GM03348 (cell line): Measurements from ENCODE around the gene RNU7-1.

ENCODE experiments used
- DNase-seq: peaks from one replicate; pipeline ENCODE4 v3.0.0; 2012; ENCODE audit warnings: low spot score

Gene RNU7-1

DNA sequence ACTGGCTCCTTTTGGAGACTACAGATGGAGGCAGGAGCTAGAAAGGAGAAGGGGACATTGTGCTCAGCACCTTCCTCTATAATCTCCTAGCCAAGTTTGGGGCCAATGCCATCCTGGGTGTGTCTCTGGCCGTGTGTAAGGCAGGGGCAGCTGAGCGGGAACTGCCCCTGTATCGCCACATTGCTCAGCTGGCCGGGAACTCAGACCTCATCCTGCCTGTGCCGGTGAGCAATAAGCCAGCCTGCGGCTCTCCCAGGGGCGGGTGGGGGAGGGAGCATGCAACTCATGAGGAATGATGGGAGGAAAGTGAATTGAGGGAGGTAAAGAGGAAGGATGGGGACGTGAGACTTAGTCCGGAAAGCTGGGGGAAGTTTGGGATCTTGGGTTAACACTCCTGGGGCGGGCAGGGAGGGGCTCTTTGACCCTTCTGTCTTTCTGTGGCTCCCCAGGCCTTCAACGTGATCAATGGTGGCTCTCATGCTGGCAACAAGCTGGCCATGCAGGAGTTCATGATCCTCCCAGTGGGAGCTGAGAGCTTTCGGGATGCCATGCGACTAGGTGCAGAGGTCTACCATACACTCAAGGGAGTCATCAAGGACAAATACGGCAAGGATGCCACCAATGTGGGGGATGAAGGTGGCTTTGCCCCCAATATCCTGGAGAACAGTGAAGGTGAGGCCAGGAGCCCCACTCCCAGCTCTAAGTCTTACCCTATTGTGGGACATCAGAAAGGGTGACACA, 26.0 kb upstream of the RNU7-1 start:
- no peak for DNase-seq

DNA sequence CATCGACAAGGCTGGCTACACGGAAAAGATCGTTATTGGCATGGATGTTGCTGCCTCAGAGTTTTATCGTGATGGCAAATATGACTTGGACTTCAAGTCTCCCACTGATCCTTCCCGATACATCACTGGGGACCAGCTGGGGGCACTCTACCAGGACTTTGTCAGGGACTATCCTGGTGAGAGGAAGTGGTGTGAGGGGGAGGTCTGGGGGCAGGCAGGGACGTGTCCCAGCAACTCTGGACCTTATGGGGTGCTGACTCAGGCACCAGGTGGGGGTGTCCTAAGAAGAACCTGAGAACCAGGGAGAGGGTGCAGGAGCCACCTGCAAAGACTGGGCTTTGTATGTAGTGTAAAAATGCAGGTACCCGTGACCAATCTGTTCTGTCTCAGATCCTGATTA, 24.0 kb upstream of the RNU7-1 start:
- no peak for DNase-seq

DNA sequence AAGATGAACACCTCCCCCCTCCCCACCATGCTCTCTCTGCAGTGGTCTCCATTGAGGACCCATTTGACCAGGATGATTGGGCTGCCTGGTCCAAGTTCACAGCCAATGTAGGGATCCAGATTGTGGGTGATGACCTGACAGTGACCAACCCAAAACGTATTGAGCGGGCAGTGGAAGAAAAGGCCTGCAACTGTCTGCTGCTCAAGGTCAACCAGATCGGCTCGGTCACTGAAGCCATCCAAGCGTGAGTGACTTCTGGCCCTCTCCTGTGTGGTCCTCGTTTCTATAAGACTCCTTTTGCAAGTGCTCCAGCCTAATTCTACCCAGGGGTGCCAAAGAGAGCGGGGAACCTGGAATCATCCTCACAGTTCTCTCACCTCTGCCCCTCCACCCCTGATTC, 22.1 kb upstream of the RNU7-1 start:
- DNase-seq, result no peak

DNA sequence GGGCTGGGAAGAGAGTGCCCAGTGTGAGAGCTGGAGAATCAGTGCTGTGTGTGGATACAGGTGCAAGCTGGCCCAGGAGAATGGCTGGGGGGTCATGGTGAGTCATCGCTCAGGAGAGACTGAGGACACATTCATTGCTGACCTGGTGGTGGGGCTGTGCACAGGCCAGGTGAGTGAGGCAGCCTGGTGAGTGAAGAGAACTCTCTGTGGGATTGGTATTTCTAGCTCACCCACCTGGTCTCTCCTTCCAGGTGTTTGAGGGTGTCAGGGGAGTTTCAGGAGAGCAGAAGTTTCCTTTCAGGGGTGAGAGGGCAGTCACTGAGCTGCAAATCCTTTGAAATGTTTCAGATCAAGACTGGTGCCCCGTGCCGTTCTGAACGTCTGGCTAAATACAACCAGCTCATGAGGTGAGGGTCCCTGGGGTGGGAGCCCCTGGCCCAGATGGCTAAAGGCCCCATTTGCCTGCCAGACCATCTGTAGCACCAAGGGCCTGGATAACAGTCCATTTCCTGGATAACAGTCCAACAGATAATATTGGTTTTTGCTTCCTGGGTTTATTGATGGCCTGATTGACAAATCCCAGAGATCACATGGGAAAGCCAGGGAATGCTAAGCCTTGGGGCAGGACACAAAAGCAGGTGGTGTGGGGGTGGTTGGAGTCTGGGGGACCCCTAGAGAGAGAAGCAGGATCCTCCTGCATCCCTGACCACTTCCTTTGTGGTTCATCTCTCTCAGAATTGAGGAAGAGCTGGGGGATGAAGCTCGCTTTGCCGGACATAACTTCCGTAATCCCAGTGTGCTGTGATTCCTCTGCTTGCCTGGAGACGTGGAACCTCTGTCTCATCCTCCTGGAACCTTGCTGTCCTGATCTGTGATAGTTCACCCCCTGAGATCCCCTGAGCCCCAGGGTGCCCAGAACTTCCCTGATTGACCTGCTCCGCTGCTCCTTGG, 21.3 kb upstream of the RNU7-1 start:
- no peak for DNase-seq

DNA sequence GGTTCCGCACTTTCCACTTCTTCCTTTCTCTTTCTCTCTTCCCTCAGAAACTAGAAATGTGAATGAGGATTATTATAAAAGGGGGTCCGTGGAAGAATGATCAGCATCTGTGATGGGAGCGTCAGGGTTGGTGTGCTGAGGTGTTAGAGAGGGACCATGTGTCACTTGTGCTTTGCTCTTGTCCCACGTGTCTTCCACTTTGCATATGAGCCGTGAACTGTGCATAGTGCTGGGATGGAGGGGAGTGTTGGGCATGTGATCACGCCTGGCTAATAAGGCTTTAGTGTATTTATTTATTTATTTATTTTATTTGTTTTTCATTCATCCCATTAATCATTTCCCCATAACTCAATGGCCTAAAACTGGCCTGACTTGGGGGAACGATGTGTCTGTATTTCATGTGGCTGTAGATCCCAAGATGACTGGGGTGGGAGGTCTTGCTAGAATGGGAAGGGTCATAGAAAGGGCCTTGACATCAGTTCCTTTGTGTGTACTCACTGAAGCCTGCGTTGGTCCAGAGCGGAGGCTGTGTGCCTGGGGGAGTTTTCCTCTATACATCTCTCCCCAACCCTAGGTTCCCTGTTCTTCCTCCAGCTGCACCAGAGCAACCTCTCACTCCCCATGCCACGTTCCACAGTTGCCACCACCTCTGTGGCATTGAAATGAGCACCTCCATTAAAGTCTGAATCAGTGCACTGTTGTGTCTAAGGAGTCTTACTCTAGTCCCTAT, 20.4 kb upstream of the RNU7-1 start:
- no peak for DNase-seq

DNA sequence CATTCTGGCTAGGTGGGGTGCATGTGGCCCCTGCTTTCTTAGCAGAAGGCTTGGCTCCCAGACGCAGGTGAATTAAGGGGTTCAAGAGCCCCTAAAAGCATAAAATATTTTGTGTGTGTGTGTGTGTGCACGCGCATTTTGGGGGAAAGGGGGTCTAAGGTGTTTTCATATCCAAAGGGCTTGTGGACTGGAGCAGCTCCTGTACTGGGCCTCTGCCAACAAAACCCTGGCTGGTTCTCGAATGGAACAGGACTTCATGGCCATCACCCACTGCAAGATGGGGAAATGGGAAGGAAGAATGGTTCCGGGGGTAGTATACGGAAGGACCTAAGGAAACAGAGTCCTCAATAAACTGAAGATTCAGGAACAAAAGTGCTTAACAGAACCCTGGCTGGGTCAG, 19.8 kb upstream of the RNU7-1 start:
- no peak for DNase-seq

DNA sequence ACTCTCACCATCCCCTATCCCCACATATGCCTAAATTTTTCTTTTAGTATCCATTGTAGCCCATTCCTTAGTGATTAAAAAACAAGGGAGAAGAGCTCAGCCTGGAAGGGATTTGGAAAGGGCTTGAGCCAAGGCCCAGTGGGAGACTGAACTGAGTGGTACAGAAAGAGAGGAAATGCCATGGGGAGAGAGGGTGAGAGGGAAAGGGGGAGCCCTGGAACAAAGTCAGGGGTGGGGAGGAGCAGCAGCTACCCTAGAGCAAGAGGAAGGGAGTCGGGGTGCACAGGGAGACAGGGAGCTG, 18.4 kb upstream of the RNU7-1 start:
- DNase-seq, result no peak

DNA sequence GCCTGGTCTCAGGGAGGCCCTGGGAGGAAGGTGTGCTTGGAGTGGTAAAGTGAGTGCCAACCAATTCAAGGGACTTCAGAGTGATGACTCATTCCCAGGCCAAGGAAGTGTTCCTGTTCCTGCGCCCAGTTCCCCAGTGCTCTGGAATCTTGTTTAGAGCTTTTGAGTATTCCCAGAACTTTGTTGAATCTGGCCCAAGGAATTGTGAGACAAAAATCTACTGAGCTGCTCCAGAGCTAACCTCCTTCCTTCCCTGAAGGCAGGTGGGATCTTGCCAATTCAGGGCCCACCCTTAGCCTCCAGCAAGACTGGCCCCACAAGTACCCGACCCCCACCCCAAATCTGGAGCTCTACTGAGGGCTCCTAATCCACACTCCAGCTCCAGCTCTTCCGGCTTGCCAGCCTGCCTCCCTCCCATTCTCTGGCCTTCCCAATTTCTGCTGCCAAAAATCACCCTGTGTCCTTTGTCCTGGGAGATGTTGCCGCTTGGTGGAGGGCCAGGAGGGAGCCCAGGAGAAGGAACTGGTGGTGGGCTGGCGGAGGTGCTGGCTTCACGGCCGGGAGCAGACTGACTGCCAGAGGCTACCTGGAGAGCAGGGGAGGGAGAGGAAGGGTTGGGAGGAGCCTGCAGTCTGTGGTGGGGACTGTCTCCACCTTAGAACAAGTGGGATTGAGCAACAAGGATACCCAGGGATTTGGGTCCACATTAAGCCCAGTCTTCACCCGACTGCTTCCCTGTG, 17.9 kb upstream of the RNU7-1 start:
- DNase-seq, result peak; percentile 76

DNA sequence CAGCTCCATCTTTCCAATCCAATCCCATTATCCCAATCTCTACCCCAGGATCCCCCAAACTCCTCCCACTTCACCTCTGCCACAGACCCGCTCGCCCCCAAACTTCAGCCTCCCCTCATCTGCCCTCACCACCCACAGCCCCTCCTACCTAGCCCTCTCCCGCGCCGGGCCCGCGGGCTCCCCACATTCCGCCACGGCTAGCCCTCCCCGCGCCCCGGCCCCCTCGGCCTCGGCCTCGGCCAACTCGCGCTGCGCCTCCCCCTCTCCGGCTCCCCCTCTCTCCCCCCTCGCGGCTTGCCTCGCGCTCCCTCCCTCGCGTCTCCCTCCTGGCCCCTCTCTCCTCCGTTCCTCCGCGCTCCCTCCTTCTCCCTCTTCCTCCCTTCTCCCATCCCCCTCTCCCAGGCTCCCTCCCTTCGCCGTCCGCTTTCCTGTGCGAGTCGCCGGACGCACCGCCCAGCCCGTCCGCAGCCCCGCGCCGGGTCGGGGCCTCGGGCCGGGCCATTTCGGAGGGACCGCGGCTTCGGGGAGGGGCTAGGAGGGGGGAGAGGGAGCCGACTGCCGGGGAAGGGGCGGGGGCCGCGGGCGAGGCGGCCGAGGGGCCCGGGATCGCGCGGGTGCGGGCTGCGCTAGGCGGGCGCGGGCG, 16.1 kb upstream of the RNU7-1 start, which contains the start of gene ATN1:
ATN1 (plus strand) TSS at position 581 of the 643 bp plus-strand sequence. CDS start 6,043 bp downstream, outside the sequence.
- DNase-seq, result peak; percentile 86

DNA sequence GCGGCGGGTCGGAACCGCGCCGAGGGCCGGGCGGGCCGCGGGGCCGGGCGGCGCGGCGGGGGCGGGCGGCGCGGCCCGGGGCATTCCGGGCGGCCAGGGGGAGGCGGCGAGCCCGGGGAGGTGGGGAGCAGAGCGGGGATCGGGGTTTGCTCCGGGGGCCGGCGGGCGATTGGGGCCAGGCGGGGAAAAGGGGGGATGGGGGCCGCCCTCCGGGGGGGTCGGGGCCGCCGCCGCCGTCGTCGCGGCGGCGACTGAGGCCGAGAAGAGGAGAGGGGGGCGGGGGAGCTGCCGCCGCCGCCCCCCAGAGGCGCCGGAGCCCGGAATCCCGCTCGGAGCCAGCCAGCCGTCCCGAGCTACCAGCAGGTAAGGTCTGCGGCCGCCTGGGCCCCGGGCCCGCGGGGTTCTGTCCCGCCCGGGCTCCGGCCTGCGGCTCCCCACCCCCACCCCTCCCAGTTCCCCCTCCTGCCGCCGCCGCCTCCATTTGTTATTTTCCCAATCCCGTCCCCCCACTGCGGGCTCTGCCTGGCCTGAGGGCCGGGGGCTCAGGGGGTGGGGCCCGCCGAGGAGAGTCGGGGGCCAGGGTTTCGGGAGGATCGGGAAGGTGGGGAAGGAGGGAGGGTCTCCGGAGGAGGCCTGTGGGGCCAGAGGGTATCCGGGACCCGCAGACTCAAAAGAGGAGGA, 15.5 kb upstream of the RNU7-1 start:
- peak; percentile 59 for DNase-seq

DNA sequence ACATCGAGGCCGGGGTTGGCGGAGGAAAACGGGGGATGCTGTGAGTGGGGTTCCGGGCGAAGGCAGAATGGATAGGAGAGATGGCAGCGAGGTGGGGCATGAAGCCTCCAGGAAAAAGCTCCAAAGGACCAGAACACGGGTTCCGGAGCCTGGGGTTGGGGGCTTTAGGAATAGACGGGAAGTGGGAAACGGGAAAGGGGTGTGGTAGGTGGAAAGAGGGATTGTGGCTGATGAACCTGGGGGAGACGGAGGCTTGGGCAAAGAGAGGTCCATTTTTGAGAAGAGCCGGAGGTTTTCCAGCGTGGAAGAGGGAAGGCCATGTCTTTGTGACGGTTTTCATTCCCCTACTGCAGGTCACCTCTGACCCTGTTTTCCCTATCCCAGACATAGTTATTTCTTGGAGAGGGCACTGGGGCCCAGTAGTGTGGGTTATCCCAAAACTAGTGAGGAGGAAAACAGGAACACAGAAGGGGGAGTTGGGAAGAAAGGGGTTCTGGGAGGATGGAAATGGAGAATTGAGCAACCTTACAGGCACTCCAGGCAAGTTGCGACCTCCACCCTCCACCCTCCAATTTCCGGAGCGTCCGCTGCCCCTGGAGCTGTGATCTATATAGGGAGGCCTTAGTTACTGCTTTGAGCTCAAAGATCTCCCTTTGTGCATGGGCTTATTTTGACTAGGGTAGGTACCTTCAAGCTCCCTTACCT, 14.8 kb upstream of the RNU7-1 start:
- DNase-seq, result peak; percentile 8

DNA sequence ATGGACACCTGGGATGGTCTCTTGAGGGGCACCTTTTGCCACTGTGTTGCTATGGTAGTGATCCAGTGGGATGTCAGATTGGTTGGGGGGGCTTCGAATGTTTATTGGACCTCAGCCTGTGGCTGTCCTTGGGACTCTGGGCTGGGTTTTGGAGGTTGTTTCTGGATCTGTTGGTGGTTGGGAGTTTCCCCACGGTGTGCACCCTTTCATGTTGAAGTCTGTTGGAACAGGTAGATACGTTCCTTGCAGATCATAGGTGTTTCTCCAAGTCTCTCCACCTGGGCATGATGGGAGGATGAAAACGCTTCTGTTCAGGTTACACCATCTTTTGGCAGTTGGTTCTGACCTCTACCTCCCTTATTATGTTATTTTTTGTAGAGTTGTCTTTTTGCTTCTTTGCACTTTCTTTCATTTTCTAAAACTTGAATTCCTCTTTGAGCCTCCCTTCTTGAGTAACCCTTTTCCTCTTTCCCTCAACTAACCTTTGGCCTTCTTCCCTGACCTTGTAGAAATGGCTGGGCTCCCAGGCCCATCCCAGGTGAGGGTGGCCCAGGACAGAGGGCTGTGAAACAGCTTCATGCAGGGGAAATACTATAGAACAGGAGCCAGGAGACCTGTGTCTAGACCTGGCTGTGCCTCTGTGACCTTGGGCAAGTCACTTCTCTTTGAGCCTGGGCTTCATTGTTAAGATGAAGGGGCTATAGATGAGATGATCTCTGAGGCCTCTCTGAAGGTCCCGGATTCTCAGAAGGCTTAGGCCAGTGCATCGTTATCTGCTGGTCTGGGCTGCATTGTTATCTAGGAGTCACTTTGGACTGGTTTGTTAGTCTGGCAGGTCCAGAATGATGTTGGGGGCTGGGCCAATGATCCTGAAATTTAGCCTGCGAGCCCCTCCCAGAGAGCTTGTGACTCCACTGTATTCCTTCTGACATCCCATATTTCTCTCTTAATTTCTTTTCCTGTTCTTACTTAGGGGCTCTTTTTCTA, 13.9 kb upstream of the RNU7-1 start:
- DNase-seq, result no peak

DNA sequence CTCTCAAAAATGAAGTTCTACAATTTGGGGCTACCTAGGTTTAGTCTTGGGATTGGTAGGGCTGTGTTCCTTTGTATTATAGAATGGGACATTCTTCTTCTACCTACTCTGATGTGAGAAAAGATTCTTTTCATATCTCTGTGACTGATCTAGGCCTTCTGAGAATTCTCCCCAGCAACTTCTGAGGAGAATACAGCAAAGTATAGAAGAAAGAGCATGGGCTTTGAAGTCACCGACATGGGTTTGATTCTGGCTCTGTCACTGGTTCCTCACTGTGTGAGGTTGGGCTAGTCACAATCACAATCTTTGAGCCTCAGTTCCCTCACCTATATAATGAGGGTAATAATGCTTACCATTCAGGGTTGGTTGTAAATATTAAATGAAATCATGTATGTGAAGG, 10.8 kb upstream of the RNU7-1 start:
- no peak for DNase-seq

DNA sequence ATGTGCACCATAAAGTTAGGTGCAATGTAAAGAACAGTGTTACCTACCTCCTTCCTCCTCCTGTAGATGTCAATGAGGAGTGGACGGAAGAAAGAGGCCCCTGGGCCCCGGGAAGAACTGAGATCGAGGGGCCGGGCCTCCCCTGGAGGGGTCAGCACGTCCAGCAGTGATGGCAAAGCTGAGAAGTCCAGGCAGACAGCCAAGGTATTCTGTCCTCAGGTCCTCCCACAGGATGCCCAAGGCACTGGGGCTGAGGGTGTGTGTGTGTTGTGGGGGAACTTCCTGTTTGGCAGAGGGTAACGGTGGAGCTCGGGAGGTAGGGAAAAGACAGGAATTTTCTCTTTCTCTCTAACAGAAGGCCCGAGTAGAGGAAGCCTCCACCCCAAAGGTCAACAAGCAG, 9.5 kb upstream of the RNU7-1 start:
- no peak for DNase-seq

DNA sequence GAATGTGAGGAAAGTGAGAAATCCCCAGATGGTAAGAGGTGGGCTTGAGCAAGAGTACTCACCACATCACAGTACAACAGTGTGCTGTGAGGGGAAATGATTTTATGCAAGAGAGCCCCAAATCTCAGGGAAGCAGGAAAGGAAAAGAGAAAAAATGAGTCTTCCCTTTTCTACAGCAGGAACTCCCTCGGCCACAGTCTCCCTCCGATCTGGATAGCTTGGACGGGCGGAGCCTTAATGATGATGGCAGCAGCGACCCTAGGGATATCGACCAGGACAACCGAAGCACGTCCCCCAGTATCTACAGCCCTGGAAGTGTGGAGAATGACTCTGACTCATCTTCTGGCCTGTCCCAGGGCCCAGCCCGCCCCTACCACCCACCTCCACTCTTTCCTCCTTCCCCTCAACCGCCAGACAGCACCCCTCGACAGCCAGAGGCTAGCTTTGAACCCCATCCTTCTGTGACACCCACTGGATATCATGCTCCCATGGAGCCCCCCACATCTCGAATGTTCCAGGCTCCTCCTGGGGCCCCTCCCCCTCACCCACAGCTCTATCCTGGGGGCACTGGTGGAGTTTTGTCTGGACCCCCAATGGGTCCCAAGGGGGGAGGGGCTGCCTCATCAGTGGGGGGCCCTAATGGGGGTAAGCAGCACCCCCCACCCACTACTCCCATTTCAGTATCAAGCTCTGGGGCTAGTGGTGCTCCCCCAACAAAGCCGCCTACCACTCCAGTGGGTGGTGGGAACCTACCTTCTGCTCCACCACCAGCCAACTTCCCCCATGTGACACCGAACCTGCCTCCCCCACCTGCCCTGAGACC, 8.0 kb upstream of the RNU7-1 start:
- DNase-seq, result no peak

DNA sequence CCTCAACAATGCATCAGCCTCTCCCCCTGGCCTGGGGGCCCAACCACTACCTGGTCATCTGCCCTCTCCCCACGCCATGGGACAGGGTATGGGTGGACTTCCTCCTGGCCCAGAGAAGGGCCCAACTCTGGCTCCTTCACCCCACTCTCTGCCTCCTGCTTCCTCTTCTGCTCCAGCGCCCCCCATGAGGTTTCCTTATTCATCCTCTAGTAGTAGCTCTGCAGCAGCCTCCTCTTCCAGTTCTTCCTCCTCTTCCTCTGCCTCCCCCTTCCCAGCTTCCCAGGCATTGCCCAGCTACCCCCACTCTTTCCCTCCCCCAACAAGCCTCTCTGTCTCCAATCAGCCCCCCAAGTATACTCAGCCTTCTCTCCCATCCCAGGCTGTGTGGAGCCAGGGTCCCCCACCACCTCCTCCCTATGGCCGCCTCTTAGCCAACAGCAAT, 7.4 kb upstream of the RNU7-1 start:
- no peak for DNase-seq

DNA sequence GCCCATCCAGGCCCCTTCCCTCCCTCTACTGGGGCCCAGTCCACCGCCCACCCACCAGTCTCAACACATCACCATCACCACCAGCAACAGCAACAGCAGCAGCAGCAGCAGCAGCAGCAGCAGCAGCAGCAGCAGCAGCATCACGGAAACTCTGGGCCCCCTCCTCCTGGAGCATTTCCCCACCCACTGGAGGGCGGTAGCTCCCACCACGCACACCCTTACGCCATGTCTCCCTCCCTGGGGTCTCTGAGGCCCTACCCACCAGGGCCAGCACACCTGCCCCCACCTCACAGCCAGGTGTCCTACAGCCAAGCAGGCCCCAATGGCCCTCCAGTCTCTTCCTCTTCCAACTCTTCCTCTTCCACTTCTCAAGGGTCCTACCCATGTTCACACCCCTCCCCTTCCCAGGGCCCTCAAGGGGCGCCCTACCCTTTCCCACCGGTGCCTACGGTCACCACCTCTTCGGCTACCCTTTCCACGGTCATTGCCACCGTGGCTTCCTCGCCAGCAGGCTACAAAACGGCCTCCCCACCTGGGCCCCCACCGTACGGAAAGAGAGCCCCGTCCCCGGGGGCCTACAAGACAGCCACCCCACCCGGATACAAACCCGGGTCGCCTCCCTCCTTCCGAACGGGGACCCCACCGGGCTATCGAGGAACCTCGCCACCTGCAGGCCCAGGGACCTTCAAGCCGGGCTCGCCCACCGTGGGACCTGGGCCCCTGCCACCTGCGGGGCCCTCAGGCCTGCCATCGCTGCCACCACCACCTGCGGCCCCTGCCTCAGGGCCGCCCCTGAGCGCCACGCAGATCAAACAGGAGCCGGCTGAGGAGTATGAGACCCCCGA, 6.8 kb upstream of the RNU7-1 start:
- DNase-seq, result no peak
